T-helper 9 cell (primary cell): Measurements from ENCODE around the gene DYRK3.
A peak's percentile ranks its signal among the peaks of the same experiment; 100 is the strongest.

Source experiments
- DNase-seq: peaks from one replicate; pipeline ENCODE4 v3.0.0-alpha.2; 2020

Gene DYRK3

DNA sequence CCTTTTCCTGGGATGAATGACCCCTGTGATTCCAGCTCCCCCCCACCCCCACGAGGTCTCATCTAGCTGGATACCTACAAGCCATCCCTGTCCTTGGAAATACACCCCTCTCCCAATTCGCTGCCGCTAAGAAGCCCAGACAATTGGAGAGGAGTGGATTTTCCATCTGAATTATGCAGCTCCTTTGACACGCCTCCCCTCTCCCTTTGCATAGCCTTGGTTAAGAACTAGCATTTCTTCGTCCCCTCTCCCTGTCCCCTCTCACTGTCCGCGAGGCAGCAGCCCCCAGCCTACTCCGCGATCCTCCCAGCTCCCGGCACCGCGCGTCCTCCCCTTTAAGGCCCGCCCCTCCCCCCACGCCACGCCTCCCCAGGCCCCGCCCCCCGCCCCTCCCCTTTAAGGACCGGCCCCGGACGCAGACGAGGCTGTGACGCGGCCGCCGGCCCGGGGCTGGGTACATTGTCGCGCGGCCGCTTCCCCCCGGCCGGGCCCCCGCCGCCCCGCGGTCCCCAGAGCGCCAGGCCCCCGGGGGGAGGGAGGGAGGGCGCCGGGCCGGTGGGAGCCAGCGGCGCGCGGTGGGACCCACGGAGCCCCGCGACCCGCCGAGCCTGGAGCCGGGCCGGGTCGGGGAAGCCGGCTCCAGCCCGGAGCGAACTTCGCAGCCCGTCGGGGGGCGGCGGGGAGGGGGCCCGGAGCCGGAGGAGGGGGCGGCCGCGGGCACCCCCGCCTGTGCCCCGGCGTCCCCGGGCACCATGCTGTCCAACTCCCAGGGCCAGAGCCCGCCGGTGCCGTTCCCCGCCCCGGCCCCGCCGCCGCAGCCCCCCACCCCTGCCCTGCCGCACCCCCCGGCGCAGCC is 49.4 kb downstream of the DYRK3 start, which contains the start of gene MAPKAPK2:
Gene MAPKAPK2 (plus strand): TSS at position 428 of the 856 bp plus-strand sequence. CDS start 325 bp downstream, at position 753.
- peak; percentile 84 for DNase-seq

DNA sequence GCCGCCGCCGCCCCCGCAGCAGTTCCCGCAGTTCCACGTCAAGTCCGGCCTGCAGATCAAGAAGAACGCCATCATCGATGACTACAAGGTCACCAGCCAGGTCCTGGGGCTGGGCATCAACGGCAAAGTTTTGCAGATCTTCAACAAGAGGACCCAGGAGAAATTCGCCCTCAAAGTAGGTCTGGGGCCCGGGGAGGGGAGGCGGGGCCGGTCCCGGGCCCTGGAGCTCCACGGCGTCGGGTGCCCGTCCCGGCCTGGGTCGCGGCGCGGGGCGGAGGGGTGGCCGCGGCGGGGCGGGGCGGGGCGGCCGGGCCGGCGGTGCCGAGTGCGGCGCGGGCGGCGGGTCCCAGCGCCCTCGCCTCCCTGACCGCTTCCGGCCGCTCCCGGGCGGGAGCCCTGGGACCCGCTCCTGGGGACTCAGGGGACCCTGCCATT is 50.0 kb downstream of the DYRK3 start:
- peak; percentile 26 for DNase-seq

DNA sequence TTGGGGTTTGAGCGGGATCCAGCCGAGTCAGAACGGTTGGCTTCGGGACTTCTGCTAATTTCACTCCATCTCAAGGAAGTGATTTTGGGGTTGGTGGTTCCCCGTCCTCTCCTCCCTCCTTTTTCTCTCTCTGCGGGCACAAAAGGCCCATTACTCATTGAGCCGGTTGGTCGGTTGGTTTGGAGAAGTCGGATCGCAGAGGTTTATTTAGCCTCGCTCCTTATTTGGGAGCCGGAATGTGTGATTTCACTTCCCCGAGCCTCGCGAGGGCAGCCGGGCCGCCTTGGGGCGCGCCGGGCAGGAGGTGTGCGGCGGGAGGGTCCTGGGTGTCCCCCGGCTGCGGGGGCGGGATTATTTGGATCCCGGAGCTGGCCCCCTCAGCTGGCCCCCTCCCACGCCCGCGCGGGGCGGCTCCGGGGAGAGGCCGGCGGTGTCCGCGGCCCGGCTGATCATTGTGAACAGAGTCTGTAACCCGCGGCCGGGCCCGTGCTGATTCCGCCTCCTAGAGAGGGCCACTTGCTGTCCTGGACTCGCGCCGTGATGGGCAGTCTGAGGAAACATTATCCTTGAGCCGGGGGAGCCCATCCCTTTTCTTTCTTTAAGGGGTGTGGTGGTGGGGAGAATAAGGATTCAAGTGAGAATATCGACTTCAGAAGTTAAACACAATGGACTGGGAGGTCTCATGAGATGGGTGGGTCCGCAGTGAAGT is 50.6 kb downstream of the DYRK3 start:
- peak; percentile 48 for DNase-seq

DNA sequence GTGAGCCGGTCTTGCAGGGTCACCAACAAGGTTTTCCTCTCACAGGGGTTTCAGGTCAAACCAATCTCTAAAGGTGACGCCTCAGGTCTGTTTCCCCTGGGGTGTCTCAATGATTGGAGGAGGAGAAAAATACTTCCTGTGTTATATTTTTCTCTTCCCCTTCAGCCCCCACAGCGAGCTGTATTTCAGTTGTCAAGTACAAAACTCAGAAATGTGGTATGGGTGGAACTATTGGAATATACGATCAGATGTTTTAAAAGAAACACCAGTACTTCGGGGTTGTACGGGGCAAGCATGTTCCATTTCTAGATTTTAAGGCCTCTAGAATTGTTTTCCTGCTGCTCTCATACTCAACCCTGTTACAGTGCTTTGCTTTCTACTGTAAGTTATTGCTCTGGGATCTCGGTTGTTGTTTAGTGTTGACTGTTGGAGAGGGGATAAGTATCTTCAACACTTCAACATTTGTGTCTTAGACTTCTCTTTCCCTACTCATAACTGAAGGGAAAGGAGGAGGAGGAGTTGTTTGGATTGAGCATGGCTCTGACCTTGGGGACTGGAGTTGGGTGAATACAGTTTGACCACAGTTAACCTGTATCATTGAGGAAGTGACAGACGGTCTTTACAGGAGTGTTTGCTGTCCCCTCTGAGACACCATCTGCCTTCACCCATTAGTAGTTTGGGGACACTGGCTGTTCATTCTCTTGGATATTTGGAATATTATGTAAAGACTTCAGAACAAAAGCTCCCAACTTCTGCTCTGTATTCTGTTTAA is 51.3 kb downstream of the DYRK3 start:
- DNase-seq: no peak

DNA sequence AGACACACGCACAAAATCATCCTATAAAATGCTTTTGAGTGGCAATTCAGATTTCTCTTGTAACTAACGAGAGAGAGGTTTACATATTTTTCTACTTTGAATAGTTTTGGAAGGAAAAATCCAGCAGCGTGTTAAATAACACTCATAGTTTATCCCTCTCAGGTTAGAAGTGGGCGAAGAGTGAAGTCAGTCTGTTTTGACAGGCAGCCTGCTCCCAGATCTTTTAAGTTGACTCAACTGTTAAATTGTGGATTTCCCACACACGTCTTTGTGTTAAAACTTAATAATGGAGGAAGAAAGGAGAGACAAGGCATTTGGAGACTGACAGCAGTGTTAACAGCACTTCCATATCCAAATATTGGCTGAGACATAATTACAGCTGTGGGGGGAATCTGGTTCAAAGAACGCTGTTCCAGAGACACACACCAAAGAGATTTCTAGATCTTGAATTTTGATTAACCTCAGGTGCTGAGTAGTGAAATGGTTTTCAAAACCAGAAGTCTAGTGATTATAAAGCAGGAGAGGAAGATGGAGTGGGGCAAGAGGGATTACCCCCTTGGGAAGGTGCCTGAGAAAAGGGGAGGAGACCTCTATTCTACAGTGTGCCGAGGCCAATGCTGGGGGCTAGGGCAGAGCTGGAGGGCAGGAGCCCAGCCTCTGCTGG is 52.0 kb downstream of the DYRK3 start:
- DNase-seq: no peak

DNA sequence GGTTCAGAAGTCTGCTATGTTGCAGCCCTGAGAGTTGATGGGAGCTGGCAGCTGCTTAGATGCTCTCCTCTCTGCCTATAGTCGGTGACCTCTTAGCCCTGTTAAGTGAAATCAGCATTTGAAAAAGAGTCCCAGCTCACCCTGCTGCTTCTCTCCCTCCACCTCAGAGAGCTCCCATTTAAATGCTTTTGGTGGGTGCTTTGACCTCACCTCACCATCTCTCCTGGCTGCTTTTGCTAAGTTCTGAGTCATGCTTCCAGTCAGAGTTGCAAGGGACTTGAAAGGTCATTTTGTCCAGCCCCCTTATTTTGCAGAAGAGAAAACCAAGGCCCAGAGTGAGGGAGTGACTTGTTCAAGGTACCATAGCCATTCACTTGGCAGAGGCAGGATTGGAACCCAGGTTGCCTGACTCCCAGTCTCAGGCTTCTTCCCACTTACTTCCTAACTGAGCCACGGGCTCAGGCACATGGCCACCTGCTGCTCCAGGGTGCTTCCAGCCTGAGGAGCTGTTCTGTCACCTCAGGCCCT is 52.6 kb downstream of the DYRK3 start:
- no peak for DNase-seq

DNA sequence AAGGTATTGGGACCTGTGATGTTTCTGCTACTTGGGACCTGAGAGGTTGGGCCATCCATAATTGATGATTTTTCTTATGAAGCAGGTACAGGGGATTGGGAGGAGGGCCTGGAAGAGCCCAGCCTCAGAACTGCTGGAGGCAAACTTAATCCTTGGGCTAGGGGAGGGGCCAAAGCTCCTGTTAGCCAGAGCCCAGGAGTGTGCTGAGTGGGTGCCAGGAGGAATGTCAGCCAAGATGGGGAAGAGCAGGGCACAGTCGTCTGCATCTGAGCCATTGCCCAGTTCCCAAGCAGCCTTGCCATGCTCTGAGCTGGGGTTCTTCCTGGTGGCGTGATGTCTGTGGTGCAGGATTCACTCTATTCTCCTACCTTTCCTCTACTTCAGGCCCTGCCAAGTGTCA is 55.2 kb downstream of the DYRK3 start:
- no peak for DNase-seq

DNA sequence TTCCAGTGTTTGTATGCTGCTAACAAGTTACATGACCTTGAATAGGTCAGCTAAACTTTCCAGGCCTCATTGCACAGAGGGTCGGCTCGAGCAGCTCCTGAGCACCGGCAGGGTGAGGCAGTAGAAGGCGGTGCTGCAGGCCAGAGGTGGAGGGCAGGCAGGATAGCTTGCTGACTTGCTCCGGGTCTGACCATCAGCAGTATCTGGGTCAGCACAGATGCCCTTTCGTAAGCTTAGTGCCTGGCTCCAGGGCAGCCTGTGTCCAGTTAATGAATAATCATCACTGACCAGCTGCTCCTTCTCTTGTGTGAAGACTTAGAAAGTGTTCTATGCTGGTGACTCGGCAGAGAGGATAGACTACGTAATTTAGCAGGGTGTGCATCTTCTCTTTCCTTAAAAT is 56.3 kb downstream of the DYRK3 start:
- DNase-seq: no peak

DNA sequence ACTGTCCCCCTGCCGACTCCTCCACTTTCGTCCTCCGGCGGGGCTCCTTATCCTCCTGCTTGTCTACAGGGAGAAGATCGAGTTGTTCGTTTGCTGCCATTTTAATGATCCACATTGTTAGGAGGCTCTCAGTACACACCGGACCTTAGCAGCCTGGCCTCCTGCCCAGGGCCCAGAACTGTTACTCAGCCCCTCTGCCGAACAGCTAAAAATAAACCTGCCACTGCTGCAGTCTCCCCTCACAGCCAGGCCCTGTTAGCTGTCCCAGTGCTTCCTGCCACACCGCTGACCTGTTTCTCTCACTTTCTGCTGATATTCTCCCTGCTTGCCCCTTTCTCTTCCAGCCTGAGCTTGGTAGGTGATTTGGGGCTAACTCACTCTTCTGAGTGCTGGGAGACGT is 57.7 kb downstream of the DYRK3 start:
- no peak for DNase-seq

DNA sequence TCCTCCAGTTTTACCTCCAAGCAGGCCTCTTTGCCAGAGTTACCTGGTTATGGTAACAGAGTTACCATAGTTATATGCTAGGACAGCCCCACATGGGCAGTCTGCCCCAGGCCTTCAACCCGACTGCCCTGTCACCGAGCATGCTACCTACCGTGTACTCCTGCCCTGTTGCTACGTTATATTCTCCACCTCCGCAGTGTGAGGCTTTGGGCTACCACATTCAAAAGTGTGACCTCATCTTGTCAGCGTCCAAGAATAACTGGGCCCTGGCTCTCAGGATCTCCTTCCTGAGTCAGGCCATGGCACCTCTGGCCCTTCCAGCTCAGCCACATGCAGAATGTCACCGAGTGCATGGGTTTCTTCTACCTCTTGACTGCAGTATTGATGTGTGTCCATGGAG is 58.3 kb downstream of the DYRK3 start:
- no peak for DNase-seq

DNA sequence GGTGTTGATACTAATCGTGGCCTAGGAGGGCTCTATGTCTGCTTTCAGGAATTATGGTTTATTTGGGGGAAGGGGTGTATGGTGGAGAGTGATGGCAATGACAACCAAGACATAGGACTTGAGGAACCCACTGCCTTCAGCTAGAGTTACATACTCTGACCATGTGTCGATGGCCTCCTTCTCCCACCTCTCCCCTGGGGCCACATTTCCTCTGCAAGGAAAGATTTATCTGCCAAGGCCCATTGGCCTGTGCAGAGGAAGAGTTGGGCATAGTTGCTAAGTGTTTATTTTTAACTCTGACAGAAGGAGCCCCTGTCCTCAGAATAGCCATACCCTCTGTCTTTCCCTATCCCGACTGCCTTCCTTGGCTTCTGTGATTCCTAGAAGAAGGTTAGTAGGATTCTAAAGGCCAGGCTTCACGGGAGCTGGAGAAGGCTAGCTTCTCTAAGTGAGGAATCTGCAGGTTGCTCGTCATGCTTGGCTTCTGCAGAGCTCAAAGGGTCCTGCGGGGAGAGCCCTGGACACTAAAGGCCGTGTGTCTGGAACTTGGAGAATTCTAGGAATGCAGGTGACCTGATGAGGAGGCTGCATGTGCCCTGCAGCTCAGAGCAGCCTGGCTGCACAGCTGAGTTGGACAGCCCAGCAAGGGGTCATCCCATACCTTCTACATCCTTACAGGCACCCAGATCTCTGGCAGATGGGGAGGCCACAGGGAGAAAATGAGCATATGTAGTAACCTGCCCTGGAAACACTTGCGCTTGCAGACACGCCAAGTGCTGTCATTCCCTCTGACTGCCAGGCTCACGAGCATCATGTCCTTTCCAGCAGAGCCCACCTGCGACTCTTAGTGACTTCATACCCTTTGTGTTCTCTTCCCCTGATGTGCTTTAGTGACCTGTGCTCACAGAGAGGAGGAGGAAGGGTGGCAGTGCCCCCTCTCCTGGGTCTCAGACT is 59.1 kb downstream of the DYRK3 start:
- no peak for DNase-seq

DNA sequence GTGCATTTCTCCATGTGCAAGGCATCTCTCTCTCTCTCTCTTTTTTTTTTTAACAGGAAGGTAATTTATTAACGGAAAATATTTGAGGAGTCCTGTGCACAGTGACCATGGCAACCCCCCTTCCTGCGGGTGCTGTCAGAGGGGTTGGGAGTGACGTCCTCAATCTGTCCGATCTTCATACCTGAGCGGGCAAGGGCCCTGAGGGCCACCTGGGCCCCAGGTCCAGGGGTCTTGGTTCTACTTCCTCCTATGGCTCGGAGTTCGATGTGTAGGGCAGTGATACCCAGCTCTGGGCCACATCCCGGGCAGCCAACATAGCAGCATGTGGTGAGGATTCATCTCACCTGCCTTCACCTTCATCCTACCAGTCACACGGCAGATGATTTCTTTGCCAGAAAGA is 60.4 kb downstream of the DYRK3 start:
- no peak for DNase-seq

DNA sequence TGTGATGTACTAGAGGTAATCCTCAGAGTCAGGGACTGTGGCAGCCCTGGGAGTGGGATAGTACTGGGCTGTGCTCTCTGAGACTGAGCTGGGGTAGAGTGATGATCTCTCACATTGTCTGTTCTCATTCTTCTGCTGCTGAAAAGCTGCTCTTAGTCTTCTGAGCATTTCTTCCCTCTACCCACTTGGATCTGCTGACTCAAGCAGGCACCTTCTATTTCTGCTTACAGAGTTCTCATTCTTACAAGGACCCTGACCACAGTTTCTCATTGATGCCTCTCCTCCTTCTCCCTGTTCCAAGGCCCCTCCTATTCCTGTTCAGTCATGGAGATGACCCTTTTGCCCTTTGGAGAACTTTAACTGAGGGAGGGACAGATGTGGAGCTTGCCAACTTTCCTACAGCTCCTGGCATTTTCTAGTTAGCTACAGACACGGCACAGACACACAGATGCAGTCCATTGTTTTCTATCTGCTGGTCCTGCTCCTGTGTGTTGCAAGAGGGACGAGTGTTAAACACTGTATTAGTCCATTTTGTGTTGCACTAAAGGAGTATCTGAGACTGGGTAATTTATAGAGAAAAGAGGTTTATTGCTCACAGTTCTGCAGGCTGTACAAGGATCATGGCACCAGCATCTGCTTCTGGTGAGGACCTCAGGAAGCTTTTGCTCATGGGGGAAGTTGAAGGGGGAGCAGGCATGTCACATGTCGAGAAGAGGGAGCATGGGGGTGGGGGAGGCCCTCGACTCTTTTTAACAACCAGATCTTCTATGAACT is 61.7 kb downstream of the DYRK3 start:
- DNase-seq: no peak

DNA sequence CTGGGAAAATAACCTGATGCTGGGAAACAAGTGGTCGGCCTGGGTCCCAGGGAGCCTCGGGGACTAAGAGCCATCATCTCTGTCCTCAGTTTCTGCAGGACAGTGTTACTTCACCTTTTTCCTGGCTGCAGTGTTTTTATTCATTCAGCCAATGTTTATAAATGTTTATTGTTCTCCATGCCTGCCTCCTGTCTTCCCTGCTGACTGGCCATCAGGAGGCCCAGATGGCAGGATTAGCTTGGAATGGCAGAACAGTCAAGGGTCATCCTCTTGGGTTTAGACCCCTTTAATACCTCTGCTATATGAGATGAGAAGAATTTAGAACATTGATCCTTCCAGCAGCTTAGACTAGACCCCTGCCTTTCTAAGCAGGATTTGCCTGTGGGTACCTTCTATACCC is 62.7 kb downstream of the DYRK3 start:
- DNase-seq: no peak
